Measurements from ENCODE around the gene GULP1.
A peak's percentile ranks its signal among the peaks of the same experiment; 100 is the strongest.

Gene GULP1

DNA sequence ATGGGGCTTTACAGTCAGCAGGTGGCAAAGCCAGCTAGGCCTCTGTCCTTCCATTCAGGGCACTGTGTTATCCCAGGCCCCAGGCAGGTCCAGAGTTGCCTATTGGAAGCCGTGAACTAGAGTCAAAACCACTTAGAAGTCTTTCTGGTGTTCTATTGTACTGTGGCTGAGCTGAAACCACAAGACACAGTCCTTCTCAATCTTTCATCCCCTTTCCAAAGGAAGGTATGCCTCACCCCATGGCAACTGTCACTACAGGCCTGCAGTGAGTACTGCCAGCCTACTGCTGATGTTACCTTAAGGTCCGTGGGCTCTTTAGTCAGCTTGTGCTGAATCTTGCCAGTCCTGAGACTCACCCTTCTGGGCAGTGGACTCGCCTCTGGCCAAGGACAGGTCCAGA lies 181.6 kb downstream of the GULP1 start (continued):
- TF ChIP-seq ZNF311 (tag by site-specific recombination; IDR thresholded peaks at IDR 0.05; ENCODE audit: borderline replicate concordance): no peak
- TF ChIP-seq ZBTB8A (tag by site-specific recombination; IDR thresholded peaks at IDR 0.05): no peak
- no peak for TF ChIP-seq MEIS1 (CRISPR knock-in tag; IDR thresholded peaks at IDR 0.05; ENCODE audit: borderline replicate concordance)

DNA sequence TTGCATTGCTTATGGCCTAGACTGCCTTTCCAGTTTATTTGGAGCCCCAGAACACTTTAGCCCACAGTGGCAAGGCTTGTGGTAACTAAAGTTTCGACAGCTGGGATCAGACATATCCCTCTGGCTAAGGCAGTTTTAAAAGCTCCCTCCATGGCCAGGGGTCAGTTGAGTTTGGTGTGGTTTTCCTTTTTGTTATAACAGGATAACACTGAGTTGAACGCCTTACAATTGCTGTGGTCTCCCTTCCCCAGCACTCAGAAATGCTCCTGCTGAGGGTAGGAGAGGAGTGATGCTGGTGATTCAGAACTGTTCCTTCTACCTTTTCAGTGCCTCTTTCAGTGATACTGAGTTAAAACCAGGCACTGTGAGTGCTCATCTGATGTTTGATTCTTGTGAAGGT lies 182.6 kb downstream of the GULP1 start:
- Histone ChIP-seq H3K4me3 (ENCODE audit: low read depth, low read length) (no peak overlapping the region), H3K9me3 (ENCODE audit: control insufficient read depth, insufficient read depth, low read depth, low read length) (no peaks in the 10 kb centered on the region), H3K27ac (ENCODE audit: extremely low read depth, low read depth, low read length) (no peak overlapping the region), H3K4me1 (ENCODE audit: control insufficient read depth, insufficient read depth, low read length) (peaks cover 7% of the 10 kb centered on the region; the same call in 1 of the 2 replicates), H3K36me3 (ENCODE audit: control insufficient read depth in 2 of 2, insufficient read depth in 1 of 2, low read length in 2 of 2) (no peaks in the 10 kb centered on the region)
- POLR2A ChIA-PET: no interaction called here
- TF ChIP-seq ZNF19 (tag by site-specific recombination; IDR thresholded peaks at IDR 0.05; ENCODE audit: low read depth): no peak
- no peak for TF ChIP-seq ZNF274 (IDR thresholded peaks at IDR 0.05; ENCODE audit: low read length)
- TF ChIP-seq ZNF274 (tag by site-specific recombination; IDR thresholded peaks at IDR 0.05; ENCODE audit: borderline replicate concordance): no peak
- TF ChIP-seq ZNF157 (tag by site-specific recombination; IDR thresholded peaks at IDR 0.05): no peak
- TF ChIP-seq ZNF658 (tag by site-specific recombination; IDR thresholded peaks at IDR 0.05): no peak
- TF ChIP-seq, protein P1, sequence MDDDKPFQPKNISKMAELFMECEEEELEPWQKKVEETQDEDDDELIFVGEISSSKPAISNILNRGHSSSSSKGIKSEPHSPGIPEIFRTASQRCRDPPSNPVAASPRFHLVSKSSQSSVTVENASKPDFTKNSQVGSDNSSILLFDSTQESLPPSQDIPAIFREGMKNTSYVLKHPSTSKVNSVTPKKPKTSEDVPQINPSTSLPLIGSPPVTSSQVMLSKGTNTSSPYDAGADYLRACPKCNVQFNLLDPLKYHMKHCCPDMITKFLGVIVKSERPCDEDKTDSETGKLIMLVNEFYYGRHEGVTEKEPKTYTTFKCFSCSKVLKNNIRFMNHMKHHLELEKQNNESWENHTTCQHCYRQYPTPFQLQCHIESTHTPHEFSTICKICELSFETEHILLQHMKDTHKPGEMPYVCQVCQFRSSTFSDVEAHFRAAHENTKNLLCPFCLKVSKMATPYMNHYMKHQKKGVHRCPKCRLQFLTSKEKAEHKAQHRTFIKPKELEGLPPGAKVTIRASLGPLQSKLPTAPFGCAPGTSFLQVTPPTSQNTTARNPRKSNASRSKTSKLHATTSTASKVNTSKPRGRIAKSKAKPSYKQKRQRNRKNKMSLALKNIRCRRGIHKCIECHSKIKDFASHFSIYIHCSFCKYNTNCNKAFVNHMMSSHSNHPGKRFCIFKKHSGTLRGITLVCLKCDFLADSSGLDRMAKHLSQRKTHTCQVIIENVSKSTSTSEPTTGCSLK (tag by site-specific recombination; IDR thresholded peaks at IDR 0.05): no peak
- TF ChIP-seq ZNF473 (tag by site-specific recombination; IDR thresholded peaks at IDR 0.05): no peak
- TF ChIP-seq ZNF621 (tag by site-specific recombination; IDR thresholded peaks at IDR 0.05): no peak
- TF ChIP-seq SP7 (tag by site-specific recombination; IDR thresholded peaks at IDR 0.05): no peak
- TF ChIP-seq TRIM28 (IDR thresholded peaks at IDR 0.05; ENCODE audit: borderline replicate concordance, low read length): no peak
- TF ChIP-seq, protein P2, sequence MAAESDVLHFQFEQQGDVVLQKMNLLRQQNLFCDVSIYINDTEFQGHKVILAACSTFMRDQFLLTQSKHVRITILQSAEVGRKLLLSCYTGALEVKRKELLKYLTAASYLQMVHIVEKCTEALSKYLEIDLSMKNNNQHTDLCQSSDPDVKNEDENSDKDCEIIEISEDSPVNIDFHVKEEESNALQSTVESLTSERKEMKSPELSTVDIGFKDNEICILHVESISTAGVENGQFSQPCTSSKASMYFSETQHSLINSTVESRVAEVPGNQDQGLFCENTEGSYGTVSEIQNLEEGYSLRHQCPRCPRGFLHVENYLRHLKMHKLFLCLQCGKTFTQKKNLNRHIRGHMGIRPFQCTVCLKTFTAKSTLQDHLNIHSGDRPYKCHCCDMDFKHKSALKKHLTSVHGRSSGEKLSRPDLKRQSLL (tag by site-specific recombination; IDR thresholded peaks at IDR 0.05): no peak
- TF ChIP-seq, protein P3, sequence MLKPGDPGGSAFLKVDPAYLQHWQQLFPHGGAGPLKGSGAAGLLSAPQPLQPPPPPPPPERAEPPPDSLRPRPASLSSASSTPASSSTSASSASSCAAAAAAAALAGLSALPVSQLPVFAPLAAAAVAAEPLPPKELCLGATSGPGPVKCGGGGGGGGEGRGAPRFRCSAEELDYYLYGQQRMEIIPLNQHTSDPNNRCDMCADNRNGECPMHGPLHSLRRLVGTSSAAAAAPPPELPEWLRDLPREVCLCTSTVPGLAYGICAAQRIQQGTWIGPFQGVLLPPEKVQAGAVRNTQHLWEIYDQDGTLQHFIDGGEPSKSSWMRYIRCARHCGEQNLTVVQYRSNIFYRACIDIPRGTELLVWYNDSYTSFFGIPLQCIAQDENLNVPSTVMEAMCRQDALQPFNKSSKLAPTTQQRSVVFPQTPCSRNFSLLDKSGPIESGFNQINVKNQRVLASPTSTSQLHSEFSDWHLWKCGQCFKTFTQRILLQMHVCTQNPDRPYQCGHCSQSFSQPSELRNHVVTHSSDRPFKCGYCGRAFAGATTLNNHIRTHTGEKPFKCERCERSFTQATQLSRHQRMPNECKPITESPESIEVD (tag by site-specific recombination; IDR thresholded peaks at IDR 0.05): no peak
- no peak for TF ChIP-seq ZNF585B (tag by site-specific recombination; IDR thresholded peaks at IDR 0.05)
- CTCF ChIA-PET: no interaction called here

DNA sequence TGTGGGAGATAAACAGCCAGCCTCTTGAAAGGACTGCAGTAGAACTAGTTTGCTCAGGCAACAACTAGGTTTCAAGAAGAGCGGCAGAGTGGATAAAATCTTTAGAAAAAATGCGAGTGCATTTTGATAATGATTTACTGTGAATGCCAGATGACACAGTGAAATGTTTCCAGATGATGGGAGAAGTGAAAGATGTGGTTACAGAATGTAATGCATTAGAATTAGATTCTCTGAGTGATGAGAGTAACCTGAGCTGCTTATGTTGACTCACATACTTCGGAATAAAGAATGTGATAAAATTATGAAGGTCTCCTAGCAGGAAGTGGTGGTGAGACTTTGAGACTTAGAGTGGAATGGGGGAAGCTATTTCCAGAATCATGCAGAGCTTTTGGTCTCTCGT lies 184.3 kb downstream of the GULP1 start:
- H3K9me3 ChIP-seq (ENCODE audit: control insufficient read depth, insufficient read depth, low read depth, low read length): no peaks in the 10 kb centered on the region
- H3K4me1 ChIP-seq (ENCODE audit: control insufficient read depth, insufficient read depth, low read length): peaks cover 7% of the 10 kb centered on the region; the same call in 1 of the 2 replicates
- no peak overlapping the region for H3K27ac ChIP-seq (ENCODE audit: extremely low read depth, low read depth, low read length)
- CTCF ChIA-PET: interaction anchor here (0.6 kb wide), 1 partner anchor 376 kb away, joined by 3 read pairs; no protein-coding TSS in a partner anchor
- no peaks in the 10 kb centered on the region for H3K36me3 ChIP-seq (ENCODE audit: control insufficient read depth in 2 of 2, insufficient read depth in 1 of 2, low read length in 2 of 2)
- POLR2A ChIA-PET: no interaction called here
- no peak overlapping the region for H3K4me3 ChIP-seq (ENCODE audit: low read depth, low read length)
- TF ChIP-seq, protein P3 (tag by site-specific recombination; IDR thresholded peaks at IDR 0.05): 0 out of 2 replicates have a peak, but pooled peaks have one; percentile 20
- TF ChIP-seq, protein P4, sequence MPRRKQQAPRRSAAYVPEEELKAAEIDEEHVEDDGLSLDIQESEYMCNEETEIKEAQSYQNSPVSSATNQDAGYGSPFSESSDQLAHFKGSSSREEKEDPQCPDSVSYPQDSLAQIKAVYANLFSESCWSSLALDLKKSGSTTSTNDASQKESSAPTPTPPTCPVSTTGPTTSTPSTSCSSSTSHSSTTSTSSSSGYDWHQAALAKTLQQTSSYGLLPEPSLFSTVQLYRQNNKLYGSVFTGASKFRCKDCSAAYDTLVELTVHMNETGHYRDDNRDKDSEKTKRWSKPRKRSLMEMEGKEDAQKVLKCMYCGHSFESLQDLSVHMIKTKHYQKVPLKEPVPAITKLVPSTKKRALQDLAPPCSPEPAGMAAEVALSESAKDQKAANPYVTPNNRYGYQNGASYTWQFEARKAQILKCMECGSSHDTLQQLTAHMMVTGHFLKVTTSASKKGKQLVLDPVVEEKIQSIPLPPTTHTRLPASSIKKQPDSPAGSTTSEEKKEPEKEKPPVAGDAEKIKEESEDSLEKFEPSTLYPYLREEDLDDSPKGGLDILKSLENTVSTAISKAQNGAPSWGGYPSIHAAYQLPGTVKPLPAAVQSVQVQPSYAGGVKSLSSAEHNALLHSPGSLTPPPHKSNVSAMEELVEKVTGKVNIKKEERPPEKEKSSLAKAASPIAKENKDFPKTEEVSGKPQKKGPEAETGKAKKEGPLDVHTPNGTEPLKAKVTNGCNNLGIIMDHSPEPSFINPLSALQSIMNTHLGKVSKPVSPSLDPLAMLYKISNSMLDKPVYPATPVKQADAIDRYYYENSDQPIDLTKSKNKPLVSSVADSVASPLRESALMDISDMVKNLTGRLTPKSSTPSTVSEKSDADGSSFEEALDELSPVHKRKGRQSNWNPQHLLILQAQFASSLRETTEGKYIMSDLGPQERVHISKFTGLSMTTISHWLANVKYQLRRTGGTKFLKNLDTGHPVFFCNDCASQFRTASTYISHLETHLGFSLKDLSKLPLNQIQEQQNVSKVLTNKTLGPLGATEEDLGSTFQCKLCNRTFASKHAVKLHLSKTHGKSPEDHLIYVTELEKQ (tag by site-specific recombination; IDR thresholded peaks at IDR 0.05; ENCODE audit: borderline replicate concordance): peak; percentile 64; the same call in 1 of the 2 replicates
- TF ChIP-seq ZNF324 (tag by site-specific recombination; IDR thresholded peaks at IDR 0.05) (no peak), ZNF394 (tag by site-specific recombination; IDR thresholded peaks at IDR 0.05; ENCODE audit: borderline replicate concordance) (no peak), PRDM1 (tag by site-specific recombination; IDR thresholded peaks at IDR 0.05) (peak; percentile 55; the same call in 1 of the 2 replicates)
- TF ChIP-seq, protein P5, sequence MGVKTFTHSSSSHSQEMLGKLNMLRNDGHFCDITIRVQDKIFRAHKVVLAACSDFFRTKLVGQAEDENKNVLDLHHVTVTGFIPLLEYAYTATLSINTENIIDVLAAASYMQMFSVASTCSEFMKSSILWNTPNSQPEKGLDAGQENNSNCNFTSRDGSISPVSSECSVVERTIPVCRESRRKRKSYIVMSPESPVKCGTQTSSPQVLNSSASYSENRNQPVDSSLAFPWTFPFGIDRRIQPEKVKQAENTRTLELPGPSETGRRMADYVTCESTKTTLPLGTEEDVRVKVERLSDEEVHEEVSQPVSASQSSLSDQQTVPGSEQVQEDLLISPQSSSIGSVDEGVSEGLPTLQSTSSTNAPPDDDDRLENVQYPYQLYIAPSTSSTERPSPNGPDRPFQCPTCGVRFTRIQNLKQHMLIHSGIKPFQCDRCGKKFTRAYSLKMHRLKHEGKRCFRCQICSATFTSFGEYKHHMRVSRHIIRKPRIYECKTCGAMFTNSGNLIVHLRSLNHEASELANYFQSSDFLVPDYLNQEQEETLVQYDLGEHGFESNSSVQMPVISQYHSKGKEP (tag by site-specific recombination; IDR thresholded peaks at IDR 0.05): peak; percentile 55; the same call in 1 of the 2 replicates

Measured in HEK293 (cell line).